ENCODE results near the gene SHROOM1.

The SHROOM1 gene

GRCh38 chr5:132853323-132853722 lies 22.9 kb upstream of the SHROOM1 start:
- Histone ChIP-seq H3K9me3 (ENCODE audit: control insufficient read depth, low read length) (no peaks in the 10 kb centered on the region), H3K27me3 (ENCODE audit: control insufficient read depth, insufficient read depth, low read length, poor library complexity, severe bottlenecking) (no peaks in the 10 kb centered on the region)

DNA sequence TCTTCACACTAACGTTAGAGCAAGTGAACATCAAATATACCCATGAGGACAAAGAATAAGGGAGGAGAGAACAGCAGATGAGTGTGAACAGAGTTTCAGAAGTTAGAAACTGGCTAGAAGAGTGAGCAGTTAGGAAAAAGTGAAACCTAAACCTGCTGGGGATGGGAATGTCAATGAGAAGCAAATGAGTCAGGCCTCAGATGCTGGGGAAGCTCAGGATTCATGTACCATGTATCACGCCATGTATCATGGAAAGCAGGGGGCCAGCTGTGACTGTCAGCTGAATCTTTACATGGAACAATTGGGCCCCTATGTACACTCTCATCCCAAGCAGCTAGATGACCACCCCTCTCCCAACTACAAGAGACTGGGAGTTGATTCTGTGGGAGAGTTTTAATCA lies 19.6 kb upstream of the SHROOM1 start:
- no peaks in the 10 kb centered on the region for H3K36me3 ChIP-seq (ENCODE audit: control insufficient read depth, insufficient read depth, low read length)
- H3K4me3 ChIP-seq (ENCODE audit: insufficient read depth, low read depth, low read length): no peak overlapping the region
- no peaks in the 10 kb centered on the region for H3K9me3 ChIP-seq (ENCODE audit: control insufficient read depth, low read length)
- H3K4me1 ChIP-seq (ENCODE audit: control insufficient read depth, insufficient read depth, low read length): no peaks in the 10 kb centered on the region
- no peak overlapping the region for H3K27ac ChIP-seq (ENCODE audit: insufficient read depth, low read depth, low read length, poor library complexity, severe bottlenecking)
- no peaks in the 10 kb centered on the region for H3K27me3 ChIP-seq (ENCODE audit: control insufficient read depth, insufficient read depth, low read length, poor library complexity, severe bottlenecking)
- 83 to 97% methylated on average over 2 of the region's 2 CpGs for WGBS, 2 experiments

More at GRCh38 chr5:132853323-132853722, 22.9 kb upstream of the SHROOM1 start:
- Histone ChIP-seq H3K4me3 (ENCODE audit: insufficient read depth, low read depth, low read length) (no peak overlapping the region), H3K27ac (ENCODE audit: insufficient read depth, low read depth, low read length, poor library complexity, severe bottlenecking) (no peak overlapping the region), H3K4me1 (ENCODE audit: control insufficient read depth, insufficient read depth, low read length) (no peaks in the 10 kb centered on the region), H3K36me3 (ENCODE audit: control insufficient read depth, insufficient read depth, low read length) (no peaks in the 10 kb centered on the region)
- 96 to 99% methylated on average over 2 to 3 of the region's 3 CpGs for WGBS, 2 experiments

DNA sequence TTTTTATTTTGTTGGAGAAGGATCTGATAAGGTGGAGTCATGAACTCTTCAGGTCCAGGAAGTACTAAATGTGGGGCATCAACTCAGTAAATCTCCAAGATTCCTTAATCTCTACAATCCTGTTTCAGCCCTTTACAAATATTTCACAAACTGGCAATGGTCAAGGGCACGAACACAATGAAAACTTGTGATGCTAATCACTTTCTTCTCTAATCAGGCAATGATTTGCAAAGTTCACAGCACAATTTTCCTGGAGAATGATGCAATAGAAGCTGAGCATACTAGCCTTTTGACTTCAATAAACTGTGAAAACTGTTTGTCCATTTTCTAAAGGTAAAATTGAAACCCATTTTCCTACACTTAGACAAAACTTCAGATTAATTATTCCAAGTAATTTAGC lies 18.9 kb upstream of the SHROOM1 start:
- Histone ChIP-seq H3K4me3 (ENCODE audit: insufficient read depth, low read depth, low read length) (no peak overlapping the region), H3K4me1 (ENCODE audit: control insufficient read depth, insufficient read depth, low read length) (no peaks in the 10 kb centered on the region), H3K36me3 (ENCODE audit: control insufficient read depth, insufficient read depth, low read length) (no peaks in the 10 kb centered on the region), H3K27ac (ENCODE audit: insufficient read depth, low read depth, low read length, poor library complexity, severe bottlenecking) (no peak overlapping the region), H3K27me3 (ENCODE audit: control insufficient read depth, insufficient read depth, low read length, poor library complexity, severe bottlenecking) (no peaks in the 10 kb centered on the region), H3K9me3 (ENCODE audit: control insufficient read depth, low read length) (no peaks in the 10 kb centered on the region)
- 74 to 81% methylated on average over 1 of the region's 1 CpG for WGBS, 2 experiments

- 93 to 95% methylated on average over 5 to 8 of the region's 8 CpGs for WGBS, 2 experiments
Observed at GRCh38 chr5:132848270-132848669, 17.8 kb upstream of the SHROOM1 start.

DNA sequence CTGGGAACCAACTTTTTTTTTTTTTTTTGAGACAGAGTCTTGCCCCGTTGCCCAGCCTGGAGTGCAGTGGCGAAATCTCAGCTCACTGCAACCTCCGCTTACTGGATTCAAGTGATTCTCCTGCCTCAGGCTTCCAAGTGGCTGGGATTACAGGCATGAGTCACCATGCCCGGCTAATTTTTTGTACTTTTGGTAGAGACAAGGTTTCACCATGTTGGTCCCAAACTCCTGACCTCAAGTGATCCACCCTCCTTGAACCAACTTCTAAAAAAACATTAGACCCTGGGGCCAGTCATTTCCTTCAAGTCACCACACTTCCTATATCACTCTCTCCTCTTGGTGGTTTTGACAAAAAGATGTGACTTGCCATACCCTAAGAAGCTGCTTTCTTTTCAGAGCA lies 10.9 kb upstream of the SHROOM1 start:
- Histone ChIP-seq H3K4me1 (ENCODE audit: control insufficient read depth, insufficient read depth, low read length) (no peaks in the 10 kb centered on the region), H3K27me3 (ENCODE audit: control insufficient read depth, insufficient read depth, low read length, poor library complexity, severe bottlenecking) (no peaks in the 10 kb centered on the region), H3K27ac (ENCODE audit: insufficient read depth, low read depth, low read length, poor library complexity, severe bottlenecking) (no peak overlapping the region), H3K9me3 (ENCODE audit: control insufficient read depth, low read length) (no peaks in the 10 kb centered on the region), H3K36me3 (ENCODE audit: control insufficient read depth, insufficient read depth, low read length) (no peaks in the 10 kb centered on the region), H3K4me3 (ENCODE audit: insufficient read depth, low read depth, low read length) (no peak overlapping the region)
- WGBS, 2 experiments: 93 to 95% methylated on average over 4 of the region's 4 CpGs

More at GRCh38 chr5:132848270-132848669, 17.8 kb upstream of the SHROOM1 start:
- Histone ChIP-seq H3K27me3 (ENCODE audit: control insufficient read depth, insufficient read depth, low read length, poor library complexity, severe bottlenecking) (no peaks in the 10 kb centered on the region), H3K36me3 (ENCODE audit: control insufficient read depth, insufficient read depth, low read length) (no peaks in the 10 kb centered on the region), H3K9me3 (ENCODE audit: control insufficient read depth, low read length) (no peaks in the 10 kb centered on the region), H3K4me3 (ENCODE audit: insufficient read depth, low read depth, low read length) (no peak overlapping the region), H3K4me1 (ENCODE audit: control insufficient read depth, insufficient read depth, low read length) (no peaks in the 10 kb centered on the region), H3K27ac (ENCODE audit: insufficient read depth, low read depth, low read length, poor library complexity, severe bottlenecking) (no peak overlapping the region)

DNA sequence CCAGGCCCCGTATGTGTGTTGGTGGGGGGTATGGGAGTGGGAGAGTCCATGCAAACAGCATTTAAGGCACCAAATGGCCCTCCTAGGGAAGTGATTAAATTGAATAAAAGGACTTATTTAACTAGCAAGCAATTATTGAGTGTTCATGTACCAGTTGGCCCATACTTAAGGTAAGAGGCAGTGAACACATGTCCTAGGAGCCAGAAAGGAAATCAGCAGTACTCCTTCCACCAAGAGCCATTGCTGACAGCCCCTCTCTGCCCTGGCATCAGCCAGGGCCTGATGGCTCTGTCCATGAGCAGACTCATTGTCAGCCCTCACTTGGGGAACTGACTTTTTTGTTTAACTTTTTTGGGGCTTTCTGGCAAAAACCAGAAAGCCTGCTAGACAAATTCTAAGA lies 10.4 kb upstream of the SHROOM1 start:
- Histone ChIP-seq H3K4me1 (ENCODE audit: control insufficient read depth, insufficient read depth, low read length) (no peaks in the 10 kb centered on the region), H3K36me3 (ENCODE audit: control insufficient read depth, insufficient read depth, low read length) (no peaks in the 10 kb centered on the region), H3K4me3 (ENCODE audit: insufficient read depth, low read depth, low read length) (no peak overlapping the region), H3K27ac (ENCODE audit: insufficient read depth, low read depth, low read length, poor library complexity, severe bottlenecking) (no peak overlapping the region), H3K27me3 (ENCODE audit: control insufficient read depth, insufficient read depth, low read length, poor library complexity, severe bottlenecking) (no peaks in the 10 kb centered on the region), H3K9me3 (ENCODE audit: control insufficient read depth, low read length) (no peaks in the 10 kb centered on the region)
- WGBS, 2 experiments: 88 to 89% methylated on average over 1 of the region's 1 CpG

DNA sequence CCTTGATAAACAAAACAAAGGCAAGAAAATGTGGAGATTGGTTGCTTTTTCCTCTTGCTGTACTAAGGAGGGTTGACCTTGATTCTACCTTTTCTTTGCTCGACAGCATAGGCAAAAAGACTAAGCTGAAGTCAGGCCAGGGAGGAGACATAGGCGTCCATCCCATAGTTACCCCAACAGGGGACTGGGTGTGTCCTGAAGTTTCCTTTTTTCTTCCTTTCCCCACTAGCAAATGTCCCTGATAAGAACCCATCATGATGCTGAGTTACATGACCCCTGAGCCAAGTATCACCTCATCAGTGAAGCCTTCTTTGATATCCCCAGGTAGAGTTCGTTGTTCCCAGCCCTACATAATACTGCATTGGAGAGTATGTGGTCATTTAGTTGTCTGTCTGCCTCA lies 9.9 kb upstream of the SHROOM1 start:
- Histone ChIP-seq H3K4me3 (ENCODE audit: insufficient read depth, low read depth, low read length) (no peak overlapping the region), H3K27me3 (ENCODE audit: control insufficient read depth, insufficient read depth, low read length, poor library complexity, severe bottlenecking) (no peaks in the 10 kb centered on the region), H3K4me1 (ENCODE audit: control insufficient read depth, insufficient read depth, low read length) (no peaks in the 10 kb centered on the region), H3K27ac (ENCODE audit: insufficient read depth, low read depth, low read length, poor library complexity, severe bottlenecking) (no peak overlapping the region), H3K36me3 (ENCODE audit: control insufficient read depth, insufficient read depth, low read length) (no peaks in the 10 kb centered on the region), H3K9me3 (ENCODE audit: control insufficient read depth, low read length) (no peaks in the 10 kb centered on the region)
- 81 to 91% methylated on average over 3 of the region's 3 CpGs for WGBS, 2 experiments

DNA sequence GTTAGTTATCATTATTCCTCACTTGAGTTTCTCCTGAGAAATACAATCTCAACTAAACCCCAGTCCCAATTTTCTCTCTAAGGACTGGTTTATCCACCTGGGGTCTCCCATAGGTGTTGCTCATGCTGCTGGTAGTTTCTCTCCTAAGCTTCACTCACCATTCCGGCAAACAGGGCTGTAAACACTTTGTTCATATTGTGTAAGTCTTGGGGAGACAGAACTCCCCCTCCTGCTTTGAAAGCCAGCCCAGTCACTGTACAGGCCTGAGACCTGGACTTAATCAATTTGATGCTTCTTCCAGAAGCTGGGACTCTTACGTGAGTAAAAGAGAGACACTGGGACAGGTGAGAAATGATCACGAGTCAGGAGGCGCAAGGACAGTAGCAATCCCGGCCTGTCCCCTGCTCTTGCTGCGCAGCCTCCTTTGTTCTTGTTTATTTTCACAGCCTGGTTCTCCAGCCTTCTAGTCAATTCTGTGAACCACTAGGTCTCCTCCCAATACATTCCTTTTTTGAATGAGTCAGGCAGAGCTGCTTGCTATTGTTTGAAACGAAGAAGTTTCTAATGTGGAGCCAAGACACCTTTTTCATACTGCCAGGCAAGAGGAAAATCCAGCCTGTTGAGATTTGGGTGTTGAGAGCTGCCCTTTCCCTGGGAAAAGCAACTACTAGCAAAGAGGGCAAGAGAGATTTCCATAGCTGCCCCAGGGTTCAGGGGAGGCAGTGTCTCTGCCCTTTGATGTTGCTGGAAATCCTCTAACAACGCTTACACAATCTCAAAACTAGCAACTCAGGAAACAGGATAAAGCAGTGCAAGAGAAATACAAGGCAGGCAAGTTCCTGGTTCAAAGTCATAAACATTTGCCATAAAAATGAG lies 9.2 kb upstream of the SHROOM1 start:
- H3K36me3 ChIP-seq (ENCODE audit: control insufficient read depth, insufficient read depth, low read length): no peaks in the 10 kb centered on the region
- H3K27ac ChIP-seq (ENCODE audit: insufficient read depth, low read depth, low read length, poor library complexity, severe bottlenecking): no peak overlapping the region
- H3K27me3 ChIP-seq (ENCODE audit: control insufficient read depth, insufficient read depth, low read length, poor library complexity, severe bottlenecking): no peaks in the 10 kb centered on the region
- no peaks in the 10 kb centered on the region for H3K4me1 ChIP-seq (ENCODE audit: control insufficient read depth, insufficient read depth, low read length)
- 84 to 85% methylated on average over 7 to 8 of the region's 8 CpGs for WGBS, 2 experiments
- H3K4me3 ChIP-seq (ENCODE audit: insufficient read depth, low read depth, low read length): no peak overlapping the region
- no peaks in the 10 kb centered on the region for H3K9me3 ChIP-seq (ENCODE audit: control insufficient read depth, low read length)

GRCh38 chr5:132838516-132839282 lies 8.3 kb upstream of the SHROOM1 start:
- WGBS, 2 experiments: 91 to 92% methylated on average over 3 of the region's 3 CpGs
- Histone ChIP-seq H3K36me3 (ENCODE audit: control insufficient read depth, insufficient read depth, low read length) (no peaks in the 10 kb centered on the region), H3K4me1 (ENCODE audit: control insufficient read depth, insufficient read depth, low read length) (no peaks in the 10 kb centered on the region), H3K9me3 (ENCODE audit: control insufficient read depth, low read length) (no peaks in the 10 kb centered on the region), H3K4me3 (ENCODE audit: insufficient read depth, low read depth, low read length) (no peak overlapping the region), H3K27me3 (ENCODE audit: control insufficient read depth, insufficient read depth, low read length, poor library complexity, severe bottlenecking) (no peaks in the 10 kb centered on the region), H3K27ac (ENCODE audit: insufficient read depth, low read depth, low read length, poor library complexity, severe bottlenecking) (no peak overlapping the region)

DNA sequence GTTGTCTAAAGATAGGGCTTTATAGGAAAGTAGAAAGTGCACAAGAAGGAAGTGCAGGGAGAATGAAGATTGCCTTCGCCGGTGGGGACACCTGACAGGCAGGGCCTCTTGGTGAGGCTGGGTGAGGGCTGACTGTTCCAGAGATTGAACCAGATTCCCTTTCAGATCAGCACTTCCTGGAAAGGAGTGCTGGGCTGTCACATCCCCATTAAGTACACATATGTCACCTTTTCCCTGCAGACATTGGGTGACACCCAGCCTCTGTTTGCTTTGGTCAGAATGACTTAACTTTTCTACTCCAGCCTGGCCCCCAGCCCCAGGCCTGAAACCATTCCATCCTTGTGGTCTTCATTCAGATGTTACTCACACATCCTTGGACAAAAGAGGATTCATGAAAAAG lies 7.4 kb upstream of the SHROOM1 start:
- no peak overlapping the region for H3K4me3 ChIP-seq (ENCODE audit: insufficient read depth, low read depth, low read length)
- no peaks in the 10 kb centered on the region for H3K36me3 ChIP-seq (ENCODE audit: control insufficient read depth, insufficient read depth, low read length)
- no peak overlapping the region for H3K27ac ChIP-seq (ENCODE audit: insufficient read depth, low read depth, low read length, poor library complexity, severe bottlenecking)
- 88 to 91% methylated on average over 2 of the region's 2 CpGs for WGBS, 2 experiments
- H3K4me1 ChIP-seq (ENCODE audit: control insufficient read depth, insufficient read depth, low read length): no peaks in the 10 kb centered on the region
- H3K9me3 ChIP-seq (ENCODE audit: control insufficient read depth, low read length): no peaks in the 10 kb centered on the region
- H3K27me3 ChIP-seq (ENCODE audit: control insufficient read depth, insufficient read depth, low read length, poor library complexity, severe bottlenecking): peaks cover 7% of the 10 kb centered on the region
